HG03066 (cell line): ENCODE data around the gene CARHSP1.
"Not testable (repeated sequence)": the region's sequence is repeated elsewhere in the genome, so short reads cannot be mapped to it uniquely, and the experiment has no call there.

Source experiments
- ATAC-seq: cut with Tn5 transposase; IDR thresholded peaks from one replicate; pipeline ENCODE4 v1.9.1; 2021; ENCODE audit warnings: low read depth; ENCODE audit not compliant: unreplicated experiment

Gene CARHSP1

DNA sequence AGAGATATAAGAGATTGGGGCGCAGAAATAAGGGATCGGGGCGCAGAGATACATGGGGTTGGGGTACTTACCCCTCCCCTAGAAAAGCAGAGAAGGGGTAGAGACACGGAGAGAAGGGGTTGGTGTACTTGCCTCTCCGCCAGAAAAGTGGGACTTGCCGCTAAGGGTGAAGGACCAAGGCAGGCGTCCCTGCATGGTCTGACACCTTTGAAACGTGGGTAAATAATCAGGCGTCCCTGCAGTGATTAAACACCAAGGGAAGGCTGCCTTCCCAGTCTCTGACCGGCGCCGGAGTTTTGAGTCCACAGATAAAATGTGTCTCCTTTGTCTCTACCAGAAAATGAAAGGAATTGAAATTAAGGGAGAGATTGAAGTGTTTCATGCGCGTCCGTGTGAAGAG lies 31.2 kb downstream of the CARHSP1 start:
- ATAC-seq = not testable (repeated sequence)

DNA sequence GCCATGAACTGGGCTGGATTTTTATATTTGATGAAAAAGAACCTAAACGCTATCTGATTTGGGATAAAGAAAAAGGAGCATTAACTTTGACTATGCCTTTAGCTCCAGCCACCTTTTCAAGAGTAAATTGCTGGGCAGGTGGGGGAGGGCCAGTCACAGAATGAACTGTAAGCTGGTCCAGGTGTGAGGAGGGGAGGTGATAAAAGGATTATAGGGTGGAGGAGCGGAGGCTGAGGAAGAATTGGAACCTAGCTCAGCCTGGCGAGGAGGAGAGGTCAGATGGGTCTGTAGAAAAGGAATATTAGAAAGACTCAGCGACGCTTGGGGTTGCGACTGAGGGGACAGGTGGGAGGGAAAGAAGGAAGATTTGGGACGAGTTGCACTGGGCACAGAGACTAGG lies 32.0 kb downstream of the CARHSP1 start:
- not testable (repeated sequence) for ATAC-seq

DNA sequence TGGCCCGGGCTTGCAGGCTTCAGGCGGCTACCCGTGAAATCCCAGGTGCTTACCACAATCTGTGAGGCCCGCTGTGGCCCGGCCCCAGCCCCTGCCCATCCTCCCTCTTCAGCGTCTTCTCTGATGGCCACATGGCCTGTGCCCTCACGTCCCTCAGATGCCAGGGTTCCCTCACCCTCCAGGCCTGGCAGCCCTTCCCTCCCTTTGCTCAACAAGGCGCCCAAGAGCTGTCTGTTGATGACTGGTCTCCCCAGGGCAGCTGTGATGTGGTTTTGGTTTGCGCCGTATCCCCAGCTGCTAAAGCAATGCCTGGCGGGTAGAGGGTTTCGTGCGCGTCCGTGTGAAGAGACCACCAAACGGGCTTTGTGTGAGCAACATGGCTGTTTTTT lies 36.1 kb downstream of the CARHSP1 start:
- no peak for ATAC-seq

DNA sequence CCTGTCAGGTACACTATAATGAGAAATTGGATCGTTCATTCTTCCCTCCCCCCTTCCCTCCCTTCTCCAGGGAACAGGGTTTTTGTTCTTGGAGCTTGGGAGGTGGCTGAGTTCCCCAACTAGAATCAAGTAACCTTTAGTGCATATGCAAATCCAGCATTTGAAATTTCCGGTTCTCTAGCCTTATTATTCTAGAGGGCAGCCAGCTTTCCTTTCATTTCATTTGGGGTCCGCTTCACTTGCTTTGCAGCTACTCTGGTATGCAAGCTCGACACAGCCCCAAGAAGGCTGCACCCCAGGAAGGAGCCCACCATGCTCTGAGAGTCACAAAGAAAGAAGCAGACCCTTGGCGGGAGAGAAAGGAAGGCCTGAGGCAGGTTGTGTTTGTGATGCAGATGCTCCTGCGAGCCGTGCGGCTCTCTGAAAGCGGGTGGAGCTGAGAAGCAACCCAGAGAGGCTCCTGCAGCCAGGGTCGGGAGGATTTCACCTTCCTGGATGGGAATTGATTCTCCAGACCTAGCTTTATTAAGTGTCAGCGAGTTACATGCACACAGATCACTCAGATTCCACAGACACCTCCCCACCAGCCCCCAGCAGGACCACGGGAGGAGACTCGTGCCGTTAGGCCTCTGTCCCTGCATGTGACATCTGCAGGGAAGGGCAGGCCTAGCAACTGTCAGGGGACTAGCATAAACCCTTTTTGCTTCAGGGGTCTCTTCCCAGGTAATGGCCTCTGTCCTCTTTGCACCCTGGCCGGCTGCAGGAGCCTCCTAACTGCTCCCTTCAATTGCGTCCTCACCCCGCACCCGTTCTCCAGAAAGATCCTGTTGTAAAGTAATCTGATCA lies 36.7 kb downstream of the CARHSP1 start:
- no peak for ATAC-seq

DNA sequence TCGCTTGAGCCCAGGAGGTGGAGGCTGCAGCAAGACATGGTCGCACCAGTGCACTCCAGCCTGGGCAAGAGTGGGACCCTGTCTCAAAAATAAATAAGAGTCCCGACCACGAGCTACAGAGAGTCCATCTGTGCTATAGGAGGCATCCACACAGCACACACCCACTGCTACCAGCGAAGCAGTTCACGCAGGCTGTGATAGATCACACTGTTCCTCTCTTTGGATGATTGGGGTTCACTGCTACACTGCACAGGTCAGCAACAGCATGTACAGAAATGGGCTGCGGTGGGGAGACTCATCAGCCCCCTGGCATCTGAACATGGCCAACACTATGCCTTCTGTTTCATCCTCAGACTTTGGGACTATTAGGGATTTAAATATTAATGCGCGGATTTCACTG lies 37.4 kb downstream of the CARHSP1 start:
- no peak for ATAC-seq

DNA sequence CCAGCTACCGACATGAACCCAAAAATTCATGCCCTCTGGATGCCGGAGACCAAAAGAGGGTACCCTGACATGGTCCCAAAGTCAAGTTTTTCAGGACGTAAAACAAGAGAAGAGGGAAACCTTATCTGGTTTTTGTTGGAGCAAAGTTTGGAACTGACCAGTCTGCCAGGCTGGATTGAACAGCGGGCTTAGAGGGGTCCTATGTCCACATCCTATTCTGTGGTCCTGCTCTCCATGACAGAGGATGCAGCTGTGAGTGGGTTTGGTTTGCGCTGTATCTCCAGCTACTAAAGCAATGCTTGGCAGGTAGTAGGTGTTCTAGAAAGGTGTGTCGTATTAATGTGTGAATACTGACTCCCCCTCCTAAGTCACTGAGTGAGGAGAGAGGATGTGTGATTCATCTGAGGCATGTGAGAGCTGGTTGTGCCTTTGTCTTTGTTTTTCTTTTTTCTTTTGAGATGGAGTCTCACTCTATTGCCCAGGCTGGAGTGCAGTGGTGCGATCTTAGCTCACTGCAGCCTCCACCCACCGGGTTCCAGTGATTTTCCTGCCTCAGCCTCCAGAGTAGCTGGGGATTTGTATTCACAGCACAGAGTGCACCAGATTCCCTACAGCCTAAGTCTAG lies 40.2 kb downstream of the CARHSP1 start:
- ATAC-seq = no peak

DNA sequence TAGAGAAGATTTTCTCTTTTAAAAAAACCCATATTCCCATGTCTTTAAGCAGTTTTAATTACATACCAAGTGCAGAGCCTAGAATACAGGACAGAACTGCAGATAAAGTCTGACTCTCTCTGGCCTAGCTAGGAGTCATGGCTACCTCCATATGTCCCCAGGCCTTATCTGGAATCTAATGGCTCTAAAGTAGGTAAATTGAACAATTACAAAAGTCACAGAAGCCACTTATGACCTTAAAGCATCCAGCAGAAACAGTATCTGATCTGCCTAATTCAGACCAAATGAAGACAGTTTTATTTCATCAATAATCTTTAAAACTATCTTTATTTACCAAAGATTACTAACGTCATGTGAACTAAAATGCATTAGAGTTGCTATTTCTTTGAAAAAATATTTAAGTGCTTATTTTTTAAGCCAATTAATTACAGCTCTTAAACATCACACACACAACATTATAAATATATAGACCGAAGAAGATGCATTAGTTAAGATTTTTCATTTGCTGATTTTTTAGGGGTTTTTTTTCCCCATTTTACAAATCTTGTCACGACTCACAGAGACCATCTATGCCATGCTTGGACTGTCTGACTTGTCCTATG lies 42.4 kb downstream of the CARHSP1 start:
- no peak for ATAC-seq

DNA sequence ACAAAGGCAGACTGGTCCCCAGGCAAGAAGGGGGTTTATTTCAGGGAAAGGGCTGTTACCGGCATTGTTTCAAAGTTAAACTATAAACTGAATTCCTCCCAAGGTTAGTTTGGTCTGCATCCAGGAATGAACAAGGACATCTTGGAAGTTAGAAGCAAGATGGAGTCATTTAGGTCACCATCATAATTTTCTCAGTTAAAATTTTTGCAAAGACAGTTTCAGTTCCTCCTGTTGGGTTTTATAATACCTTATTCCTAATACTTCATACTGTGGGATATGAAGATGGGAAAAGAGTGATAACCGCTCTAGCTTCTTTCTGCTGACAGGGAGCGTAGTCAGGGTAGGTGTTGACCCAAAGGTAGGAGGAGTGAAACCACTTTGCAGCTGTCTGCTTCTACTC lies 46.4 kb downstream of the CARHSP1 start:
- no peak for ATAC-seq

DNA sequence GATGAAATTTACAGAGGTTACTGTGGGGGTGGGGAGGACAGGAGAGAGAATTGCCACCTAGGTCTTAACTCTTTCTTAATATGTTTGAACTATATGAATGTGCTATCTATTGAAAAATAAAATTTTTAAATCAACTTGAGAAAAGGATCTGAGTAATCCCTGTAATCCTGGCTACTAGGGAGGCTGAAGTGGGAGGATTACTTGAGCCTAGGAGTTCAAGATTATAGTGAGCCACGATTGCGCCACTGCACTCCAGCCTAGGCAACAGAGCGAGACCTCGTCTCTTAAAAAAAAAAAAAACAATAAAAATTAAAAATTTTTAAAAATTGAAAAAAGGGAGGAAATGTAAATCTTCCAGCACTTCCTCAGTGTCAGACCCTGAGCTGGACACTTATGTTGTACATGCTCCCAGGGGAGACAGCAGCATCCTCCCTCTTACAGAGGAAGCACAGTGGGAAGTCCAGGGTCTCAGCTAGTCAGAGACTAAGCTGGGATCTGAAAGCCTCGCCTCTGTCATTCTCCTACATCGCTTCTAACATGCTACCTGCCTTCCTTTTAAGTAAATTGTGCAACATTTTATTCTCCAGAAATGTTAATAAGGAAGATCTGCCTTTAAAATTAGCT lies 49.3 kb downstream of the CARHSP1 start:
- ATAC-seq = no peak

DNA sequence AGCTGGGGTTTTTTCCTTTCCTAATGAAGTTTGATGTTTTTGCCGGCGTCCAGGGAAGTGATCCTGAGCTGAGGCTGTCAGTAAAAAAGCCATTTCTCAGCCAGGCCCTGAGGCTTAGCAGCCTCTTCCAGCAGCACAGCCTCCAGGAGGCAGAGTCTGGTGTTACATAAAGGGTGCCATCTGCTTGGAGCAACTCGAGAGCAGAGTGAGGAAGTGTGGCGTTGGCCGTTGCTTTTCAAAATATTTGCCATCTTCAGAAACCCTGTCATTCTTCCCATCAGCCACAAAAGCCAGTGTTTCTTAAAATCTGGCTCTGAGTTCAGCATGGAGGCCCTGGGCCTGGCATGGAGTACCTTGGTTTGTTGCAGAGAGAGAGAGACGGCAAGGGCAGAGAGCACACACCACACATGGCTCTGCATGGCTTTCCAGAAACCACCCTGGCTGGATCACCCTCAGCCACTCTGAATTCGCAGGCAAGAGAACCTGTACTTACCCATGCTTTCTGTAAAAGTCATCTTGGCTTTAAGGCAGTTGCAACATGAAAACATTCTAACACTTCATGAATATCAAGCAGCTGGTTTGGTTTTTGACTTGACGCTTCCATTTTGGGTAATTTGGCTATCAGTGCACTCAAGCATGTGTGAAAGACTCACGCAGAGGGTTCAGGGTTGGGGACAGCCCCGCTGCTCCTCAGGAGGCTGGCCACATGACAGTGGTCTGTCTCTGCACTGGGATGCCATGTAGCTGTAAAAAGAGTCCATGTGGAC lies 50.1 kb downstream of the CARHSP1 start:
- peak; percentile 69 for ATAC-seq

DNA sequence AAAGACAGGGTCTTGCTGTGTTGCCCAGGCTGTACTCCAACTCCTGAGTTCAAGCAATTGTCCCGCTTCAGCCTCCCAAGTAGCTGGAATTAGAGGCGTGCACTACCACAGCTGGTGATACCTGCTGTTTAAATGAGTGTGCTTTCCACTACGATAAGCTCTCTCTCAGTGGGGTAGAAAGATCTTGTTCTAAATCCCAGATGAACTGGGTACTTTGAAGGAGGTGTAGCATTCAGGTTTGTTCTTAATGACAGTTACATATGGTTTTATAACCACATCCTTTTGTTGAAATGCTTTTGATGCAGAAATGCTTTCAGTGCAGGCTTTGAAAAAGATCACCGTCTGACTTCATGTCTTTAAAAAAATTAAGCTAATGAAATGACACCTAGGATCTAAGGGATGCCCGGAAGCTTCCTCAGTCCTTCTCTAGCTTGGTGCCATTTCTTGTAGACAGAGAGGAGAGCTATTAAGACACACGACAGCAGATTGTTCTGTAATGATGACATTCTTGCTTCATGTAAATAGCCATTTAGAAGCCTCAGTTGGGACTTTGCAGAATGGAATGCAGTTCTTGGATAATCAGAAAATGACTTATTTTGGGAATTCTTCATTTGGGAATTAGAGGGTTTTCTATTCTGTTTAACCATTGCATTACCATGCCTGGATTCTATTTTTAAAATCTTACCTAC lies 51.7 kb downstream of the CARHSP1 start:
- no peak for ATAC-seq

DNA sequence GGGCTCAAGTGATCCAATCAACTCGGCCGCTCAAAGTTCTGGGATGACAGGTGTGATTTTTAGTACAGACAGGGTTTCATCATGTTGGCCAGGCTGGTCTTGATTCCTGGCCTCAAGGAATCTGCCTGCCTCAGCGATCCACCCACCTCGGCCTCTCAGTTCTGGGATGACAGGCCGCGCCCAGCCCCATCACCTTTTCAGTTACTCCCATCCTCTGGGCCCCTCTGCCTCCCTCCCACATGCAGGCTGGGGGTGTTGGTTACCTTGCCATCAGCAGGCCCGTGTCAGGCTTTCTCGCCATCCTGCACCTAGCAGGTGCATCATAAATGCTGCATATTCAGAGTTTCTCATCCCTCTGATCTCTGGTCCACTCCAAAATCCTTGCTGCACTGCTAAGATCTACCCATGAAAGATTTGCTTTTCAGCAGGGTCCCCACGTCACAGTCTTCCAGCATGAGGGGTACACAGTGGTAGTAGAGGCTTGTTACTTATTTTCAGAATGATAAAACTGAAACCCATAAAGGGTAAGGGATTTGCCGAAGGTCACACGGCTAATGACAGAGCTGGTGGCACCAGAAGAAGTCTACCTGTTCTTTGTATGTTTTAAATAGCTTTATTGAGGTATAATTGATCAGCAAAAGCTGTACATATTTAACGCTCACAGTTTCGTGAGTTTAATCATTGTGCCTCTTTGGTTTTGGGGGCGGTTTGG lies 54.6 kb downstream of the CARHSP1 start:
- no peak for ATAC-seq

DNA sequence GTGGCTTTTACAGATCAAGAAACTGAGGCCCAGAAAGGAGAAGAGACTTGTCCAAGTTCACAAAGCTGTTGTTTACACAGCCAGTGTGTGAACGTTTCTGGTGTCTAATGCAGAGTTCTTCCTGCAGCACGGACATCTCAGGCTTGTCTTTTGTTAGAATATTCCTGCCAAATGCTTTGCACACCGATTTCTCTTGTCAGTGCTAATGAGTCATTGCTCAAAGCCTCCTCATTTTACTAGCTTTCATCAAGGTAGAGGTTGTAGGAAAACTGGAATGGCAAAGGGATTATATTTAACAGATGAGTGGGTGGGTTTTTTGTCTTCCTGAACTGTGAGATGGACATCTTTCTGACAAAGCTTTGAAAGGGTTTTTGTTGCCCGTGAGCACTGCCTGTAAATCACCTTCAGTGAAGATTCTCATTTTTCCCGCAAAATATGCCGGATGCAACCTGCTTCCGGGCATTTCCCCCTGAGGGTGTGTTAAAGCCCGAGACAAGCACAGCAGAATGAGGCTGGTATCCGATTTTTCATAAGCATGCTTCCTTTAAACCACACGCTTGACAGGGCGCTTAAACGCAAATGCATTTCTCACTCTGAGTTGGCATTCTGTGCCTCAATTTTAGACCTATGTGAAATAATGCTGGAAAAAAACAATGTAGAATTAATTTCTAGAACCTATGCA lies 56.5 kb downstream of the CARHSP1 start:
- ATAC-seq = no peak

DNA sequence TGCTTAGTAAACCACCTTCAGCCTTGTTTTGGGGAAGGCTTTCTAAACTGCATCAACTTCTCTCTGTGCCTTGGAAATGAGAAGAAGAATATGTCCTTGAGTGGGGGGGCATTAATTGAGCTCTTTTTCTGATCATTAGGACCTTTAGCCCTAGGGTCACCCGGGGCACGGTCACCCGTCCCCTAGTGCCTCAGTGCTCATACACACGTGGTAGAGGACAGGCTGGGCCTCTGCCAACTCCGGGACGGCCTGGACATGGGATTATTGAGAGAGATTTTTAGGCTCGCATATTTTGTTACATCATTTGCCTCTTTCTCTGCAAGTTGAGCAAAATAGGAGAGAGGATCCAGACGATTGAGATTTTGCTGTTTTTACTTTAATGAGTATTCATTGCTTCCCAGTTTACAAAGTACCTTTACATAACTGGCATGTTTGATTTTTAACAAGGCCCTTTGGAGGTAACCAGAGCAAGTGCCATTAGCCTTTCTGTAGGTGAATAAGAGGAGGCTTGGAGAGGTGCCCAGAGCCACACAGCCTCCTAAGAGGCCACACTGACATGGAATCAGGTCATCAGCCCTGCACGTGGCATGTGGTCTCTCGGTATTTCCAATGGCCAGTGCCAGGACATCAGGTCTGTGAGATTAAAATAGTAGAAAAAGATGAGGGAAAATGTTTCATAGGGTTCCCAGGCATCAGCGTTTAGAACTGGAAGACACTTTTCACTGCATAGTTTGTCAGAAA lies 60.0 kb downstream of the CARHSP1 start:
- no peak for ATAC-seq

DNA sequence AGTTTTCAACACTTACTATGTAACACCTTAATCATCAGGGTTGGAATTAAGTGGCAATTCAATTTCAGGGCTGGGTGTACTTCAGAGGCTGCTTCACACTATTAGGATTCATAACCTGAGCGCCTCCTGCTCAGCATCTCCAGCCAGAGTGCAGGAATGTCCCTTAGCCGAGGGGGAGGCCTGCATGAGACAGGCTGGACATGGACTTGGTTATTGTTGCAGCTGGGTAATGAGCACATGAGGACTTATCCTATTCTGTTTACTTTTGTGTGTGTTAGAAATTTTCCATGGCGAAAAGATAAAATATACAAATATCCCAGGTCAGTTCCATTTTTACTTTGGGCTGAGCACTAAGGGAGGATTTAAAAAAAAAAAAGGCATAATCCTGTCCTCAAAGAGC lies 60.8 kb downstream of the CARHSP1 start:
- ATAC-seq = no peak

DNA sequence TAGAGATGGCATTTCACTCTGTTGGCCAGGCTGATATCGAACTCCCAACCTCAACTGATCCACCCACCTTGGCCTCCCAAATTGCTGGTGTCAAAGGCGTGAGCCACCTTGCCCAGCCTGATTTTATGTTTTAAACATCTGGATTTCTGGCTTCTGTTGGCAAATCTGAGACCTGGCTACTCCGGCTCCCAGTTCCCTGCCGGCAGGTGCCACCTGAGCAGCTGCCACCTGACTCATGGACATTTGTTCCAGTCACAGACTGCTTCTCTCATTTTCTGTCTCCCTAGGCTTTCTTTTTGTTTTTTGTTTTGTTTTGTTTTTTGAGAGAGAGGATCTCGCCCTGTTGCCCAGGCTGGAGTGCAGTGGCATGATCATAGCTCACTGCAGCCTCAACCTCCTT lies 61.6 kb downstream of the CARHSP1 start:
- ATAC-seq = no peak

DNA sequence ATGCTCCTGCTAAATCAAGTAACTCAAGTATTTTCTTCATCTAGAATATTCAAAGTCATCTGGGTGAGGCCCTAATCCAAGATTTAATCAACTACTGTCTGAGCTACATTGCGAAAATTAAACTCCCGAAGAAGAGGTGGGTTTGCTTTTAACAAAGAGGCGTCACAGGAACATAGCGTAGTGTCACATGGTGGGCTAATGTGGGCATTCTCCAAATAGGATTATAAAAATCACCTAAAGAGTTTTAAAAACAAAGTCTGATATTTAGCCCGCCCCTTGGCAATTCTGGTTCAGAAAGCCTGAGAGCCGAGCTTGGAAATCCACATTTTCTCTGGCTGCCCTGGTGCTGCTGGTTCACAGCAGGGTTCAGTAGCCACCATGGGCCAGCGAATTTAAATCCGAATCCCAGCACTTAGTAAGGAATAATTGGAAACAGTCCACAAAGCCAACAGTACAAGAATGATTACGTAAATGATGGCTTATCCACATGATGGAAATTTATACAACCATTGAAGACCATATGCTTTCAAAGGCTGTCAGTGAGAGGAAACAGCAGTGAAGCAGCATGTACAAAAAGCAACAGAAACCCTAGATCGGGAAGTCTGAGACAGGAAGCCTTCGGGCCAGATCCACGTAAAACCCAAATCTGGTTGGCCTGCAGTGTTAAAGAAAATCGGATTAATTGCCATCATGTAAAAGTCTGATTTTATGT lies 62.4 kb downstream of the CARHSP1 start:
- ATAC-seq = no peak

DNA sequence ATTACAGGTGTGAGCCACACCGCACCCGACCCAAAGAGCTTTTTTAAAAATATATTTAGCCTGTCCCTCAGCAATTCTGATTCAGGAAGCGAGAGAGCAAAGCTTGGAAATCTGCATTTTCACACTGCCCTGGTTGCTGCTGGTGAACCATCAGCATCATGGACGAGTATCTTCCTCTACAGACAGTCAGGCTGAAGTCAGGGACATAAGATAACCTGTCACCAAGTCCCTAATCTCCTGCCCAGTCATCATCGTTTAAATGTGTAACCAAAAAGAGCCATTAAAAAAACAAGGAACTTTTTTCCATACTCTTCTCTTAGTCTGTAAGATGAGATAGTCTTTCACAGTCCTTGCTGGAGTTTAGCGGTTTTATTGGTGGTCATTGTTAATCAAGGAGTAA lies 64.5 kb downstream of the CARHSP1 start:
- no peak for ATAC-seq
